SKM-1 (cell line): ENCODE data around the gene BAZ2B.

ENCODE experiments used
- DNase-seq: peaks from one replicate; lab custom pipeline; 2025; ENCODE audit not compliant: unreplicated experiment; lab: John Stamatoyannopoulos, UW

BAZ2B gene

GRCh38 chr2:159573846-159574606 lies 42.3 kb downstream of the BAZ2B start:
- no peak for DNase-seq

DNA sequence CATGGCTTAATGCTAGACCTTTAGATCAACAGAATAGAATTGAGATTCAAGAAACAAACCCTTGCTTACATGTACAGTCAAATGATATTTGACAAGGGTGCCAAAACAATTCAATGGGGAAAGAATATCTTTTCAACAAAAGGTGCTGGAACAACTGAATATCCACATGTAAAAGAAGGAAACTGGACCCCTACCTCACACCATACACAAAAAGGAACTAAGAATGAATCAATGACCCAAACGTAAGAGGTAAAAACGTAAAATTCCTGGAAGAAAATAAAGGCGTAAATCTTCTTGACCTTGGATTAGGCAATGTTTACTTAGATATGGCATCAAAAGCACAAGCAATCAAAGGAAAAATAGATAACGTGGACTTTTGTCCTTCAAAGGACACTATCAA lies 43.1 kb downstream of the BAZ2B start:
- no peak for DNase-seq

GRCh38 chr2:159572459-159572858 lies 43.9 kb downstream of the BAZ2B start:
- no peak for DNase-seq

DNA sequence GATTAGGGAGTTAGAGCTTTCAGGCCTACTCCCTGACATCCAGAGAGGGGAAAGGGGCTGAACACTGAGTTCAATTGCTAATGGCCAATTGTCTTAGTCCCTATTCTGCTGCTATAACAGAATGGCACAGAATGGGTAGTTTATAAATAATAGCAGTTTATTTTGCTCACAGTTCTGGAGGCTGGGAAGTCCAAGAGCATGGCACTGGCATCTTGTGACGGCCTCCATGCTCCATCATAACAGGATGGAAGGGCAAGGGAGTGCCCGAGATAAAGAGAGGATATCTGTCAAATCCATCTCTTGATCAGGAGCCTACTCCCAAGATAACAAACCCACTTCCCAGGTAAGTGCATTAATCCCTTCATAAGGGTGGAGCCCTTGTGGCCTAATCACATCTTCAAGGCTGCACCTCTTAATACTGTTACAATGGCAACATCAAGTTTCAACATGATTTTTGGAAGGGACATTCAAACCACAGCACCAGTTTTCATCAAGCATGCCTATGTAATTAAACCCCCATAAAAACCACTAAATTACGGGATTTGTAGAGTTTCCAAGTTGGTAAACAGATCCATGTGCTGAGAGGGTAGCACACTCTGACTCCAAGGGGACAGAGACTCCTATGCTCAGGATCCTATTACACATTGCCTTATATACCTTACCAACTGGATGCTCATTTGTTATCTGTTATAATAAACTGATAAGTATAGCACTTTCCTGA lies 44.6 kb downstream of the BAZ2B start:
- no peak for DNase-seq

DNA sequence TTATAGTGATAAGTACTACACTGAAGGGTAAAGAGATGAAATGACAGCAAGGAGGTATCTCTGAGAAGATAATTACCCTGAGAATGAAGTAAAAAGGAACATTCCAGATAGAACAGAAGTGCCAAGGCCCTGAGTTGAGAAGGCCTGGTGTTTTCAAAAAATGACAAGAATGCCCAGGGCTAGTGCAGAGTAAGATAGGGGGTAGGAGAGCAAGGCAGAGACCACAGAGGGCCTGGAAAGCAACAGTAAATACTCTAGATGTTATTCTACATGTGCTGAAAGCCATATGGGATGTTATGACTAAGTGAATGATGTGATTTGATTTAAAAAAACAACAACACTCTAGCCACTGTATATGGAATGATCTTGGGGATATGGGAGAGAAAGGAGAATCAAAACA lies 52.3 kb downstream of the BAZ2B start:
- no peak for DNase-seq

DNA sequence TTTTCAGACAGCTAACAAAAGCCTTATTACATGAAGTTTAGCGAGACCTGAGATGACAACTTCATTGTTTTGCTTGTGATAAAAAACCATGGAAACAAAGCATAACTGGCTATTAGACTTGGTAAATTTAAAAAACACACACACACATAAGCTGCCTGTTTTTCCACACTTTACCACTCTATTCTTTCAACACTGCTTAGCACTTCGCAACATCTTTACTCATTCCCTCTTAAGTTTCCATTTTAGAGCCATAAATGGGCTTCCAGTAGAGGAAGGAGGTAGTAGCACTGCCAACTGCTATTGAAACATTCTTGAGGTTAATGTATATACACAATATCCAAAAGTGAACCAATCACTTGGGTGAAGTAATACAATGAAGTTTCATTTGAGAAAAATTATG lies 54.1 kb downstream of the BAZ2B start:
- peak; percentile 78 for DNase-seq

GRCh38 chr2:159561786-159562185 lies 54.6 kb downstream of the BAZ2B start:
- no peak for DNase-seq

DNA sequence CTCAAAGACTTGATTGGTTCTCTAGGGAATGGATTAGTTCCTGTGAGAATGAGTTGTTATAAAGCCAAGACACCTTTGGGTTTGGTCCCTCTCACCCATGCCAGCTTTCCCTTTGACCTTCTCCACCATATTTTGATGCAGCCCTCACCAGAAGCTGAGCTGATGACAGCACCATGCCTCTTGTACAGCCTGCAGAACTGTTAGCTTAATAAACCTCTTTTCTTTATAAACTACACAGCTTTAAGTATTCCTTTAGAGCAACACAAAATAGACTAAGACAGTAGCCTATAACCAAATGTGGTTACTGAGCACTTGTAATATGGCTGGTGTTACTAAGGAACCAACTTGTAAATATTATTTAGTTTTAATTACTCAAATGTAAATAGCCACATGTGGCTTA lies 55.1 kb downstream of the BAZ2B start:
- no peak for DNase-seq

GRCh38 chr2:159559034-159559433 lies 57.3 kb downstream of the BAZ2B start:
- DNase-seq, result no peak

DNA sequence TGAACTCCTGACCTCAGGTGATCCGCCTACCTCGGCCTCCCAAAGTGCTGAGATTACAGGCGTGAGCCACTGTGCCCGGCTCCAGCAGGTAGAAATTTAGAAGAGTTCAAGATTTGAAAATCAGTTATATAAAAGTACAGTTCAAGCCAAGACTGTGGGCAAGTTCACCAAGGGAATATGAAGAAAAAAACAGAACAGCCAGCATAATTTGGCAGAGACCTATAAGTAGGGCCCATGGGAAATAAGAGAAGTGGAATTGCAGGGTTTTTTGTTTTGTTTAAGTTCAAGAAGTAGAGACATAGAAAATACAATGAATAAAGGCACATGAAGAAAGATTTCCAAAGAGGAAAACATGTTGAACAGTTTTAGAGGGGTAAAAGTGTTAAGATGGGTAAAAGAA lies 57.9 kb downstream of the BAZ2B start:
- DNase-seq, result no peak

DNA sequence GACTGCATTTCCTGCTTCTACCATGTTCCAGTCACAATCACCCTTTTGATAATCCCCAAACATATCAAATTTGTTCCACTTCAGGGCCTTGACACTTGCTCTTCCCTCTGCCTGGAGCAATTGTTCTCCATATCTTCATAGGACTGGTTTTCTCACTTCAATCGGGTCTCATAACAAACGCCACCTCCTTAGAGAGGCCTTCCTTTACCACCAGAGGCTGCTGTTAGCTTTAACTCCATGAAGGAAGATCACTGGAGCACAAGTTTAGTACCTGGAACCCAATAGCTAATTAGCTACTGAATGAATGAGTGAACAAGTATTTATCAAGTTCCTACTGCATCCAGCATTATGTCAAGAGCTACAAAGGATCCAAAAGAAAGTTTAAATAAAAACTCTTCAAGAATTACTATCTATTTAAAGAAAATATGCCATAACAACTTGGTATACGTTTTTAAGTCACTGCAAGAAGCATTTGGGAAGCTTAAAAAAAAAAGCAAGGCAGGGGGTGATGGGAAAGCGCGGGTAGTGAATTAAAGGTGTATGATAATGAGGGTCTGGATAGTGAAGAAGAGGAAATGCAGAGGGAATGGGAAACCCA lies 58.8 kb downstream of the BAZ2B start:
- DNase-seq, result no peak

- DNase-seq, result peak; percentile 70
Measured at GRCh38 chr2:159555651-159556392, 60.5 kb downstream of the BAZ2B start.

DNA sequence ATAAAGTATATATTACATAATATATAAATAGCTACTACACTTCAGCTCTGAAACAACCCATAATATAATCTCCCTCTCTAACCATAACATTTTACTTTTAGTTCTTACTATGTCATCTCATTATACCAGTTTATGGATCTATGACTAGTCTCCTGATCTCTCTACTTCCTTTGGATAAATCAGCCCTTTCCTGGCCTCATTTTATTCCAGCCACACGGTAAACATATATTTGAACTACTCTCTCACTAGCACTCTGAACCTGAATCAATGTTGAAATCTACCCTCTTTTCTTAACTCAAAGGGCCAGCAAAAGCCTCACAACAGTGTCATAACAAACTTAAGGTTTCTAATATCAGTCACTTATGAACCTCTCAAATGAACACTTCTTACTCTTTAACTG lies 62.6 kb downstream of the BAZ2B start:
- DNase-seq, result no peak

GRCh38 chr2:159551806-159552205 lies 64.5 kb downstream of the BAZ2B start:
- no peak for DNase-seq

- no peak for DNase-seq
Measured at GRCh38 chr2:159550231-159550630, 66.1 kb downstream of the BAZ2B start.

GRCh38 chr2:159549234-159549633 lies 67.1 kb downstream of the BAZ2B start:
- DNase-seq, result peak; percentile 9

DNA sequence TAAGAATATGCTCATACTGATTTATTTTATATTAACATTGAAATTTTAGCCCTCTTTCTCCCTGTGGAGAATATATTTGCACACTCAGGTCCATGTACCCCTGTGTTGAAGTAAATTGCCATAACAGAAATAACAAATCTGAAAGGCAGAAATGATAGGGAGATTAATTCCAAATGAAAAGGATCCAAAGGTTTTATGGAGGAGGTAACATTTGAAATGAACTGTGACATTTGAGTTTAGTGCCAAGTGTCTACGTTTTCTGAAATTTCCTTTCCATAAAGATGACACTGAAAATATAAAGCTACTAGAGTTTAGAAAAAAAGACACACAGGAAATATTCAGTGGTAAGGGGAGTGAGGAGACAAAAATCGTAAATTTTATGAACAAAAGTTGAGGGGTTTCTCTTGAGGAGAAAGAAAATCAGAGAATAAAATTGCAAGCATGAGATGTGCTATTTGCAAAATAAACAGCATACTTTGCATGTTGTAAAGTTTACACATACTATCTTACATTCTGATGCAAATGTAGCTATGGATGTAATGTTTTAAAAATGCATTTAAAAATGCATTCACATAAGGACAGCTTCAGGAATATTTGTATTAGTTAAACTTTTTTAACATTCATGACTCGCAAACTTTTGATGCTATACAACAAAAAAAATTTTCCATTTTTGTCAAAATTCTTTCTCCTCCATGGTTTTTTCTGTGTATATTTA lies 69.5 kb downstream of the BAZ2B start:
- DNase-seq, result no peak

- no peak for DNase-seq
Measured at GRCh38 chr2:159546039-159546438, 70.3 kb downstream of the BAZ2B start.

GRCh38 chr2:159545085-159545484 lies 71.3 kb downstream of the BAZ2B start:
- DNase-seq, result no peak

- DNase-seq, result no peak
Measured at GRCh38 chr2:159542101-159542500, 74.2 kb downstream of the BAZ2B start.

- DNase-seq, result no peak
Measured at GRCh38 chr2:159539701-159540100, 76.6 kb downstream of the BAZ2B start.
